ENCODE data around the gene TPP2. TPM values are rescaled to one million over a fixed set of nuclear protein-coding genes. Genes with fewer than 3 reads are reported as not detected.

TPP2 gene
- total RNA-seq, 1 donor from 2014 or later, result 61.1 TPM

DNA sequence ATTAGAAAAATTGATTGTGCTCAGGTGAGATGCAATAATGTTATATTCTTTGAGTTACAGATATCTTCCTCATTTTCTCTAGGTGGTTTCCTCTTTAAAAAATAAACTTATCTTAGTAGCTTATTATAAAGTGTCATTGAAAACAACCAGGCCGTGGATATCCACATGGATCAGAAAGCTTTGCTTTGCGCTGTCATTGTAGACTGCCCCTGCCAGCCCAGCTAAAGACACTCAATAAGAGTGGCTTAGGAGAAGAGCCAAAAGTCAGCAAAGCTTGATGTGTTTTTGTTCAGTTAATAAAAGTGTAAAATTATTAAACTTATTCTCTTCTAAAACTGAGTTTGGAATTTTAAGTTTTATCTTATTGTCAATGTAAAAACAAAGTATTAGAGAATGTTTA, 34.4 kb downstream of the TPP2 start:
- DNase-seq (ENCODE audit: low read depth), result no peak
- H3K4me3 ChIP-seq (ENCODE audit: low read depth, low read length), result no peak overlapping the region
- TF ChIP-seq, protein P1, sequence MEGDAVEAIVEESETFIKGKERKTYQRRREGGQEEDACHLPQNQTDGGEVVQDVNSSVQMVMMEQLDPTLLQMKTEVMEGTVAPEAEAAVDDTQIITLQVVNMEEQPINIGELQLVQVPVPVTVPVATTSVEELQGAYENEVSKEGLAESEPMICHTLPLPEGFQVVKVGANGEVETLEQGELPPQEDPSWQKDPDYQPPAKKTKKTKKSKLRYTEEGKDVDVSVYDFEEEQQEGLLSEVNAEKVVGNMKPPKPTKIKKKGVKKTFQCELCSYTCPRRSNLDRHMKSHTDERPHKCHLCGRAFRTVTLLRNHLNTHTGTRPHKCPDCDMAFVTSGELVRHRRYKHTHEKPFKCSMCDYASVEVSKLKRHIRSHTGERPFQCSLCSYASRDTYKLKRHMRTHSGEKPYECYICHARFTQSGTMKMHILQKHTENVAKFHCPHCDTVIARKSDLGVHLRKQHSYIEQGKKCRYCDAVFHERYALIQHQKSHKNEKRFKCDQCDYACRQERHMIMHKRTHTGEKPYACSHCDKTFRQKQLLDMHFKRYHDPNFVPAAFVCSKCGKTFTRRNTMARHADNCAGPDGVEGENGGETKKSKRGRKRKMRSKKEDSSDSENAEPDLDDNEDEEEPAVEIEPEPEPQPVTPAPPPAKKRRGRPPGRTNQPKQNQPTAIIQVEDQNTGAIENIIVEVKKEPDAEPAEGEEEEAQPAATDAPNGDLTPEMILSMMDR (conservative IDR thresholded peaks at IDR 0.05; ENCODE audit: low read depth, low read length), result no peak

DNA sequence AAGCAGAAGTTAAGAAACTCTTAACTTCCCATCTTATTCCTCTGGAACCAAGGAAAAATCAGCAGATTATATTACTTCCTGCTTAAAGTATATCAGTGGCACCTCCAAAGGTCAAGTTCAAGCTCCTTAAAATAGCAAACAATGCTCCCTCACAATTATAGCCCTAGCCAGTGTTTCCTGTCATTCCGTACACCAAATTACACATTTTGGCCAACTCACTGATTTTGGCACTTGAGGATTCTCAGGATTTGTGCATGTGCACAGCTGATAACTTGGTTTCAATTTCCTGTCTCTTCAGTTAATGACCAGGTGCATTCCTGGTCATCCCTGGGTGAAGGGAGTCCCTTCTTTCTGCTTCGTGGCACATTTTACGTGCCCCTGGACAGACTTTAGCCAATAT, 42.0 kb downstream of the TPP2 start:
- DNase-seq (ENCODE audit: low read depth), result no peak
- H3K4me3 ChIP-seq (ENCODE audit: low read depth, low read length), result no peak overlapping the region
- TF ChIP-seq, protein P1 (conservative IDR thresholded peaks at IDR 0.05; ENCODE audit: low read depth, low read length), result no peak

DNA sequence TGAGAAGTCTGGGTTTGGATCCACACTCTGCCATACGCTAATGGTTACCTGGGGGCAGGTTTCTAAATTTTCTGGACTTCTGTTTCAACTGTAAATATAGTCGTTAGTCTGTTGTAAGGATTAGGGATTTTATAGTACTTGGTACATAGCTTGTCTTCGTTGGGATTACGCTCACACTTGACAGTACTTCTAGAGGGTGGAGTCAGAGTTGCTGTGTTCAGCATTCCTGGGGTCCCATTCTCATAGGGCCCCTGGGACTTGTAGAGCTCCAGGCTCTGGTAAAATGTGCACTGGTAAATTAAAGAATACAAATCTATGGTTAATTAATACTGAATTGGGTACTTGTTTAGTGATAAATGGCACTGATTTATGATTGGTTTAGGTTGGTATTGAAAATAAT, 45.2 kb downstream of the TPP2 start:
- no peak overlapping the region for H3K4me3 ChIP-seq (ENCODE audit: low read depth, low read length)
- TF ChIP-seq, protein P1 (conservative IDR thresholded peaks at IDR 0.05; ENCODE audit: low read depth, low read length), result no peak

DNA sequence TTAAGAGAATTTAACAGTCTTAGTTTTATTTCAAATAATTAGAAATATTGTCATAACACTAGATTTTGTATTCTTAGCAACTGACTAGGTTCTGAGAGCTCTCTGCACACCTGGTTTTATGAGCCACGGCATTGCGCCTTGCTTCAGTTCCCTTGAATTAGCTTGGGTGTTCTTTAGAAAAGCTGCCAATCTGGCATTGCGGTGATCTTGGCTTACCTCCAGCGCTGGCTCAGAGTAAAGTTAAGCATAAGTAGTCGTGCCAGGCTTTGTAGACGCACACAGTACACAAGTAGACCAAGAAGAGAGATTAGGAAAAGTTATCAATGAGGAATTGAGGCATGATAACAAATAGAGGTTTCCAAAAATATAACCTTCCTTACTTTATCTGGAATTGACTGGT, 45.7 kb downstream of the TPP2 start:
- no peak overlapping the region for H3K4me3 ChIP-seq (ENCODE audit: low read depth, low read length)
- no peak for DNase-seq (ENCODE audit: low read depth)
- TF ChIP-seq, protein P1 (conservative IDR thresholded peaks at IDR 0.05; ENCODE audit: low read depth, low read length), result no peak

More for the DNA sequence above, 45.2 kb downstream of the TPP2 start:
- no peak for DNase-seq (ENCODE audit: low read depth)

DNA sequence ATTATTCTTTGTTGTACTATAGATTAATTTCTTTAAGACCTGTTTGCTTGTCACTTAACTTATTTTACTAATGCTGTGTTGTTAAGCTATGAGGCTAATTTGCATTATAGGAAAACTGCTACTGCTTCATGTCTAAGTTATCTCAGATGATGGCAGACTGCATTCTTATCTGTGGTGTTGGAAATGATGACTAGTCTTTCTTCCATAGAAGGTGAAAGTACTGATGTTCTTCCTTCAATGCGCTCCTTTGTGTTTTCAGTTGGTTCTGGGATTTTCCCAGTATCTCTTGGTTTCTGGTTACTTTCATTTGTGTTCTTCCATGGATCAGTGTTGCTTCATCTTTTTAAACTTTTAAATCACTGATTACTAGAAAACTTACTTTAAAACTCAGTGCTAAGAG, 46.9 kb downstream of the TPP2 start:
- no peak overlapping the region for H3K4me3 ChIP-seq (ENCODE audit: low read depth, low read length)
- DNase-seq (ENCODE audit: low read depth), result no peak
- TF ChIP-seq, protein P1 (conservative IDR thresholded peaks at IDR 0.05; ENCODE audit: low read depth, low read length), result no peak

DNA sequence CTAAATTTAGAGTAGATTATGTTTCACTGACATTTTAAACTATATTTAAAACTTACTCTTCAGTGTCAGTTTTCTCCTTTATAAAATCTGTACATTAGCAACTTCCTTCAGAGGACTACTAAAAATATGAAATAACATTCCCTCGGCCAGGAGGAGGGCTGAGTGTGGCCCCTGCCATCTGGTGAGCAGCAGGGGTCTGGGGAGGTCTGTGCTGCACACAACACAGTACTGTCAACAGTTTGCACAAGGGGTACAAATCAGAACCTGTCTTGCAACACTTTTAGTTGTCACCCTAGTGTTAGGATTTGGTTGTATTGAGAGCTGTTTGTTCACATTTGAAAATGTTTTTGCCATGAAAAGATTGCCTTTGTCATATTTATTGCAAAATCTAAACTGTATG, 48.9 kb downstream of the TPP2 start:
- DNase-seq (ENCODE audit: low read depth), result no peak
- TF ChIP-seq, protein P1 (conservative IDR thresholded peaks at IDR 0.05; ENCODE audit: low read depth, low read length), result no peak
- H3K4me3 ChIP-seq (ENCODE audit: low read depth, low read length), result no peak overlapping the region

DNA sequence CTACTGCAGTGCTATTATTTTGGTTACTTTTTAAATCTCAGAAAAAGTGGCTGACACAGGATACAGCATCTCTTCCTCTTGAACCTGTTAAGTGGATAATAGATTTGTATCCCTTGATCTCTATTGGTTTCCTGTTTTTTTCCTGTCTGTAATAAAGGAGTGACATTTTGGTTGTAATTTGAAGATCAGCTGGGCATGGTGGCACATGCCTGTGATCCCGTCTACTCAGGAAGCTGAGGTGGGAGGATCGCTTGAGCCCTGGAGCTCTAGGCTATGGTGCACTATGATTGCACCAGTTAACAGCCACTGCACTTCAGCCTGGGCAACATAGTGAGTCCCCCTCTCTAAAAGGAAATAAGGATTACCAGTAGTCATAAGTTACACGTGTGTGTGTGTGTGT, 51.3 kb downstream of the TPP2 start:
- no peak overlapping the region for H3K4me3 ChIP-seq (ENCODE audit: low read depth, low read length)
- TF ChIP-seq, protein P1 (conservative IDR thresholded peaks at IDR 0.05; ENCODE audit: low read depth, low read length), result no peak
- DNase-seq (ENCODE audit: low read depth), result no peak

All from epithelial cell of proximal tubule (primary cell).